Transverse colon (tissue), 4 donors: ENCODE results near the gene NCK1.

ENCODE experiments used
- CTCF ChIP-seq, 5 experiments: fragments of 200-600 bp in 3 of 5; fragments of 450-650 bp in 2 of 5; sonication (generic) in 3 of 5; IDR thresholded peaks; 1 replicate in 2 of 5; 2 replicates in 3 of 5; pipeline ENCODE4 v1.5.1; 2016 to 2017; ENCODE audit warnings: antibody characterized with exemption in 5 of 5, inconsistent platforms in 3 of 5, mild to moderate bottlenecking in 2 of 5, moderate library complexity in 1 of 5
- POLR2A ChIP-seq: fragments of 450-650 bp; IDR thresholded peaks from one replicate; pipeline ENCODE4 v1.6.1; 2016; ENCODE audit warnings: antibody characterized with exemption, mild to moderate bottlenecking, moderate library complexity
- POLR2AphosphoS5 ChIP-seq, 3 donors: sonication (generic); formaldehyde crosslinking; IDR thresholded peaks; one replicate each; pipeline ENCODE4 v1.6.1; 2016; ENCODE audit warnings: antibody characterized with exemption in 3 of 3

DNA sequence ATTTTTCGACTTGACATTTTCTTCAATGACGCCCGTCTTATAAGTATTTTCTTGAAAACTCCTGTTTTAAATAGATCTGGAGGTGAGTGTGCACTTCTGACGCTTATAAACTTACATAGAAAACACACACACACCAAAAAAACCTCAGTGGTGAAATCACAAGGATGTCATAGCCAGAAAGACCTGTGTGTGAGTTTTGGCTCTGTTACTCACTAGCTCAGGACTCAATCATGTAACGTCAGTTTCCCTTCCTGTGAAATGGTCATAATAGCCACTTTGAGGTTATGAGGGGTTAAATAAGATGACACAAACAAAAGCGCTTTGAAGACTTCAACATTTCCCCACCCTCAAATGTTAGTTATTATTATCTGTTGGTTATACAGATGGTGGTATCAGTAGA is 97.6 kb downstream of the NCK1 start:
- TF ChIP-seq CTCF (IDR thresholded peaks at IDR 0.05) (no peak), POLR2A (no peak), POLR2AphosphoS5 (IDR thresholded peaks at IDR 0.05) (no peak)
